Measurements from ENCODE around the gene GPN2.

GRCh38 chr1:26890467-26890796 is 349 bp upstream of the GPN2 start:
- TF ChIP-seq GATA2 (IDR thresholded peaks at IDR 0.05; ENCODE audit: low read depth, low read length), result no peak
- TF ChIP-seq GATA3 (IDR thresholded peaks at IDR 0.05; ENCODE audit: low read depth, low read length), result no peak

Measured in SH-SY5Y (cell line).